H9 (cell line): ENCODE measurements around the gene NCOR1. TPM values are rescaled to one million over a fixed set of nuclear protein-coding genes. Genes with fewer than 3 reads are reported as not detected.

Source experiments
- DNase-seq: peaks from one replicate; pipeline ENCODE4 v3.0.0-alpha.2; 2017
- H2AFZ ChIP-seq: one replicate; pipeline ENCODE4 v1.6.1; 2013; ENCODE audit warnings: mild to moderate bottlenecking, low read length, control low read depth, moderate library complexity
- H2AK5ac ChIP-seq: 2 replicates; pipeline ENCODE4 v1.6.1; 2013; ENCODE audit warnings: low read length, control low read depth, mixed read lengths; ENCODE audit not compliant: insufficient read length
- H2BK120ac ChIP-seq: one replicate; pipeline ENCODE4 v1.6.1; 2013; ENCODE audit warnings: low read depth, mild to moderate bottlenecking, low read length, control low read depth, inconsistent platforms; ENCODE audit not compliant: poor library complexity, severe bottlenecking
- H2BK12ac ChIP-seq: 2 replicates; pipeline ENCODE4 v1.6.1; 2013; ENCODE audit warnings: low read length, control low read depth, mixed read lengths, low read depth; ENCODE audit not compliant: insufficient read length
- H2BK15ac ChIP-seq: 2 replicates; pipeline ENCODE4 v1.6.1; 2013; ENCODE audit warnings: low read depth, low read length, control low read depth
- H2BK20ac ChIP-seq: one replicate; pipeline ENCODE4 v1.6.1; 2013; ENCODE audit warnings: low read depth, mild to moderate bottlenecking, low read length, control low read depth, inconsistent platforms; ENCODE audit not compliant: poor library complexity, severe bottlenecking
- H2BK5ac ChIP-seq: 2 replicates; pipeline ENCODE4 v1.6.1; 2013; ENCODE audit warnings: low read length, control low read depth, mixed read lengths; ENCODE audit not compliant: insufficient read length
- H3K14ac ChIP-seq: 2 replicates; pipeline ENCODE4 v1.6.1; 2013; ENCODE audit warnings: low read length, control low read depth; ENCODE audit not compliant: insufficient read depth
- H3K18ac ChIP-seq: 2 replicates; pipeline ENCODE4 v1.6.1; 2013; ENCODE audit warnings: low read depth, mild to moderate bottlenecking, mixed read lengths, low read length, control low read depth; ENCODE audit not compliant: insufficient read length
- H3K23ac ChIP-seq: 2 replicates; pipeline ENCODE4 v1.6.1; 2013; ENCODE audit warnings: low read length, control low read depth, mixed read lengths, low read depth; ENCODE audit not compliant: insufficient read length
- H3K23me2 ChIP-seq: 2 replicates; pipeline ENCODE4 v1.6.1; 2013; ENCODE audit warnings: low read depth, mild to moderate bottlenecking, mixed read lengths, low read length, control low read depth; ENCODE audit not compliant: insufficient read length, poor library complexity, severe bottlenecking
- H3K27ac ChIP-seq: 2 replicates; pipeline ENCODE4 v1.5.1; 2013; ENCODE audit warnings: low read length, control low read depth, mixed read lengths, low read depth; ENCODE audit not compliant: insufficient read length
- H3K27me3 ChIP-seq: 2 replicates; pipeline ENCODE4 v1.6.1; 2013; ENCODE audit warnings: low read length, control low read depth, inconsistent platforms; ENCODE audit not compliant: insufficient read depth
- H3K4ac ChIP-seq: 2 replicates; pipeline ENCODE4 v1.6.1; 2013; ENCODE audit warnings: low read depth, mild to moderate bottlenecking, control low read depth, inconsistent platforms, low read length, moderate library complexity
- H3K4me1 ChIP-seq: 2 replicates; pipeline ENCODE4 v1.6.1; 2013; ENCODE audit warnings: low read length, control low read depth, inconsistent platforms; ENCODE audit not compliant: insufficient read depth
- H3K4me2 ChIP-seq: 2 replicates; pipeline ENCODE4 v1.6.1; 2013; ENCODE audit warnings: low read length, control low read depth, mixed read lengths; ENCODE audit not compliant: insufficient read length, insufficient read depth
- H3K56ac ChIP-seq: 2 replicates; pipeline ENCODE4 v1.6.1; 2013; ENCODE audit warnings: low read depth, mild to moderate bottlenecking, mixed read lengths, low read length, control low read depth; ENCODE audit not compliant: insufficient read length
- H3K79me1 ChIP-seq: 2 replicates; pipeline ENCODE4 v1.6.1; 2013; ENCODE audit warnings: low read depth, mild to moderate bottlenecking, moderate library complexity, low read length, control low read depth, inconsistent platforms; ENCODE audit not compliant: insufficient read depth, poor library complexity, severe bottlenecking
- H3K79me2 ChIP-seq: 2 replicates; pipeline ENCODE4 v1.6.1; 2013; ENCODE audit warnings: low read length, control low read depth, inconsistent platforms; ENCODE audit not compliant: insufficient read depth
- H3K9ac ChIP-seq: 2 replicates; pipeline ENCODE4 v1.6.1; 2013; ENCODE audit warnings: low read length, control low read depth, mixed read lengths; ENCODE audit not compliant: insufficient read length; ENCODE audit errors: extremely low read depth
- H3K9me3 ChIP-seq: one replicate; pipeline ENCODE4 v1.6.1; 2013; ENCODE audit warnings: low read depth, low read length, inconsistent platforms; ENCODE audit not compliant: control insufficient read depth
- H3T11ph ChIP-seq: one replicate; pipeline ENCODE4 v1.6.1; 2013; ENCODE audit warnings: mild to moderate bottlenecking, low read length, control low read depth, inconsistent platforms
- H4K20me1 ChIP-seq: one replicate; pipeline ENCODE4 v1.6.1; 2013; ENCODE audit not compliant: control insufficient read depth, insufficient read length, insufficient read depth
- H4K5ac ChIP-seq: 2 replicates; pipeline ENCODE4 v1.6.1; 2013; ENCODE audit warnings: low read depth, mild to moderate bottlenecking, mixed read lengths, low read length, control low read depth; ENCODE audit not compliant: insufficient read length
- H4K8ac ChIP-seq: replicated peaks from 2 replicates; pipeline ENCODE4 v1.6.1; 2013; ENCODE audit warnings: low read length, control low read depth, mixed read lengths, low read depth; ENCODE audit not compliant: insufficient read length
- H4K91ac ChIP-seq: 2 replicates; pipeline ENCODE4 v1.6.1; 2013; ENCODE audit warnings: low read depth, mild to moderate bottlenecking, moderate library complexity, mixed read lengths, low read length, control low read depth; ENCODE audit not compliant: insufficient read length
- H3K27ac Mint-ChIP-seq, 3 experiments: 2 replicates in 2 of 3; 3 replicates in 1 of 3; pipeline ENCODE4 v1.8.0; 2020 to 2021; ENCODE audit warnings: mixed read lengths in 3 of 3, mild to moderate bottlenecking in 1 of 3, moderate library complexity in 1 of 3
- H3K27me3 Mint-ChIP-seq: 2 replicates; pipeline ENCODE4 v1.8.0; 2021; ENCODE audit warnings: low read depth, mild to moderate bottlenecking, moderate library complexity, mixed read lengths
- H3K36me3 Mint-ChIP-seq, 3 experiments: 2 replicates in 2 of 3; 3 replicates in 1 of 3; pipeline ENCODE4 v1.8.0; 2020 to 2021; ENCODE audit warnings: low read depth in 3 of 3, mixed read lengths in 3 of 3; ENCODE audit not compliant: insufficient read depth in 1 of 3
- H3K4me1 Mint-ChIP-seq, 2 experiments: 2 replicates each; pipeline ENCODE4 v1.8.0; 2020; ENCODE audit warnings: mixed read lengths in 2 of 2
- H3K4me3 Mint-ChIP-seq, 2 experiments: 2 replicates in 1 of 2; 3 replicates in 1 of 2; pipeline ENCODE4 v1.8.0; 2020 to 2021; ENCODE audit warnings: mild to moderate bottlenecking in 2 of 2, mixed read lengths in 2 of 2, moderate library complexity in 1 of 2
- H3K9me3 Mint-ChIP-seq, 2 experiments: 2 replicates in 1 of 2; 3 replicates in 1 of 2; pipeline ENCODE4 v1.8.0; 2020; ENCODE audit warnings: mild to moderate bottlenecking in 2 of 2, mixed read lengths in 2 of 2, moderate library complexity in 1 of 2
- CTCF ChIP-seq: fragments of 200-600 bp; sonication (generic); conservative IDR thresholded peaks from 3 replicates; pipeline ENCODE4 v1.8.0; 2021; ENCODE audit warnings: antibody characterized with exemption, mild to moderate bottlenecking
- WGBS: extraction: QIAGEN DNeasy Blood & Tissue Kit; methylation state at CpG from one replicate; pipeline ENCODE4 v1.1.7; 2013; ENCODE audit warnings: missing lambda C conversion rate, low lambda C conversion rate, mixed read lengths; ENCODE audit not compliant: insufficient read length; ENCODE audit errors: extremely low coverage; 5-methylcytosine and 5-hydroxymethylcytosine counted together
- long read RNA-seq: library from polyadenylated mRNA; unstranded; transcript quantifications from one replicate; pipeline ENCODE4 v2.0.0, GENCODE V29; 2020
- total RNA-seq: library from RNA; stranded (reverse); gene quantifications from 2 replicates; pipeline ENCODE4 v1.2.1, GENCODE V29; 2021

Gene NCOR1
- 112 and 119 TPM in 2 replicates for total RNA-seq
- long read RNA-seq, transcript NCOR1-209 (17 exons, 1,969 nt): minor isoform, 10 of 654 reads
- long read RNA-seq, transcript NCOR1-206 (15 exons, 1,883 nt): major isoform, 81 of 654 reads
- long read RNA-seq, transcript NCOR1-221 (16 exons, 1,877 nt): minor isoform, 52 of 654 reads
- long read RNA-seq, partial matches to known transcripts: 323 of 654 reads
- long read RNA-seq, other reads (novel, unspliced or antisense): 183 of 654 reads

- Histone ChIP-seq H4K8ac (no peak within 1 kb of the TSS), H3K23ac (no peak within 1 kb of the TSS), H3K27me3 (no peaks in the 10 kb centered on the region), H3K23me2 (peaks cover 6% of the 10 kb centered on the region), H3K79me1 (no peaks in the 10 kb centered on the region), H4K91ac (peak within 1 kb of the TSS; percentile 76), H3K9ac (peak within 1 kb of the TSS; percentile 91), H3K4me2 (peak within 1 kb of the TSS; percentile 88), H3K4me1 (no peaks in the 10 kb centered on the region), H2AFZ (no peak within 1 kb of the TSS), H3K18ac (peak within 1 kb of the TSS; percentile 91), H3T11ph (no peak within 1 kb of the TSS), H3K79me2 (peaks cover 33% of the 10 kb centered on the region; the same call in 1 of the 2 replicates), H4K20me1 (no peaks in the 10 kb centered on the region), H2BK20ac (no peak within 1 kb of the TSS), H2BK12ac (no peak within 1 kb of the TSS), H2BK5ac (no peak within 1 kb of the TSS), H3K4ac (peak within 1 kb of the TSS; percentile 49), H4K5ac (peak within 1 kb of the TSS; percentile 26), H3K9me3 (no peaks in the 10 kb centered on the region), H3K14ac (peak within 1 kb of the TSS; percentile 92), H2AK5ac (no peak within 1 kb of the TSS), H2BK15ac (no peak within 1 kb of the TSS), H3K56ac (no peak within 1 kb of the TSS), H3K27ac (peak within 1 kb of the TSS; percentile 29), H2BK120ac (peak within 1 kb of the TSS; percentile 53)
- no CpG with 5 or more reads among the region's 82 CpGs for WGBS
- H3K27me3 Mint-ChIP-seq: no peaks in the 10 kb centered on the region
- peak within 1 kb of the TSS; percentile 91 to 94 (median 93) for H3K27ac Mint-ChIP-seq
- H3K36me3 Mint-ChIP-seq: peaks cover 0 to 4% (median 0%) of the 10 kb centered on the region in 3 experiments; a peak in 2 of 7 replicates
- DNase-seq: peak; percentile 96
- peaks cover 18 to 23% of the 10 kb centered on the region in 2 experiments for H3K4me1 Mint-ChIP-seq
- no peaks in the 10 kb centered on the region for H3K9me3 Mint-ChIP-seq
- peak; percentile 36; the same call in 2 of the 3 replicates for TF ChIP-seq CTCF
- H3K4me3 Mint-ChIP-seq: peak within 1 kb of the TSS; percentile 86 to 94
Measured at GRCh38 chr17:16215273-16215964, at the start of gene NCOR1. Gene NCOR1 (minus strand): TSS chr17:16215534. CDS start chr17:16194569, 20,965 bp downstream.
